Esophagus muscularis mucosa (tissue), 4 donors: ENCODE data around the gene MRPL46.

Experiments used
- CTCF ChIP-seq, 3 experiments: fragments of 200-600 bp in 2 of 3; fragments of 450-650 bp in 1 of 3; sonication (generic) in 2 of 3; IDR thresholded peaks; one replicate each; pipeline ENCODE4 v1.5.1; 2017 to 2019; ENCODE audit warnings: antibody characterized with exemption in 3 of 3, mild to moderate bottlenecking in 2 of 3, moderate library complexity in 1 of 3
- EP300 ChIP-seq: sonication (generic); formaldehyde crosslinking; IDR thresholded peaks from one replicate; pipeline ENCODE4 v1.6.1; 2017; ENCODE audit warnings: antibody characterized with exemption
- POLR2A ChIP-seq: fragments of 450-650 bp; IDR thresholded peaks from one replicate; pipeline ENCODE4 v1.6.1; 2017; ENCODE audit warnings: antibody characterized with exemption, moderate library complexity, mild to moderate bottlenecking, low read depth
- POLR2AphosphoS5 ChIP-seq, 2 donors: sonication (generic); formaldehyde crosslinking; IDR thresholded peaks; one replicate each; pipeline ENCODE4 v1.6.1; 2017; ENCODE audit warnings: antibody characterized with exemption in 2 of 2

GRCh38 chr15:88512078-88512477, 44.9 kb upstream of the MRPL46 start:
- TF ChIP-seq CTCF (IDR thresholded peaks at IDR 0.05) (no peak), POLR2A (no peak), EP300 (no peak), POLR2AphosphoS5 (IDR thresholded peaks at IDR 0.05) (no peak)
